Measurements from ENCODE around the gene RAB5A.
"Not testable (repeated sequence)": the region's sequence is repeated elsewhere in the genome, so short reads cannot be mapped to it uniquely, and the experiment has no call there.

RAB5A gene

GRCh38 chr3:20031939-20032338, 85.0 kb downstream of the RAB5A start:
- DNase-seq, result not testable (repeated sequence)
